Activated T-helper 2 cell treated with anti-CD3 and anti-CD28 coated beads, Interferon-gamma antibody, Interleukin-2, Interleukin-4, amounts not matched to agents 10 μg/mL and 5 μg/mL and 100 μg/mL, durations not matched to agents 14 hours and 24 hours and 36 hours (primary cell): ENCODE data around the gene ALKBH3. TPM values are rescaled to one million over a fixed set of nuclear protein-coding genes. Genes with fewer than 3 reads are reported as not detected.

ENCODE experiments used
- DNase-seq: peaks from one replicate; pipeline ENCODE4 v3.0.0; 2021; ENCODE audit warnings: low spot score
- H3K27ac Mint-ChIP-seq: one replicate; pipeline ENCODE4 v1.8.0; 2021; ENCODE audit warnings: mixed read lengths
- H3K27me3 Mint-ChIP-seq: one replicate; pipeline ENCODE4 v1.8.0; 2021; ENCODE audit warnings: low read depth, mixed read lengths
- H3K36me3 Mint-ChIP-seq: one replicate; pipeline ENCODE4 v1.8.0; 2021; ENCODE audit warnings: low read depth, mixed read lengths
- H3K4me1 Mint-ChIP-seq: one replicate; pipeline ENCODE4 v1.8.0; 2021; ENCODE audit warnings: low read depth, mixed read lengths
- H3K4me3 Mint-ChIP-seq: one replicate; pipeline ENCODE4 v1.8.0; 2021; ENCODE audit warnings: low read depth, mild to moderate bottlenecking, moderate library complexity, mixed read lengths
- H3K9me3 Mint-ChIP-seq: one replicate; pipeline ENCODE4 v1.8.0; 2021; ENCODE audit warnings: mixed read lengths
- intact Hi-C: fragments of 100-400 bp; cut with micrococcal nuclease; formaldehyde crosslinking; loops from one replicate; pipeline ENCODE4 v1.15.1; 2023
- total RNA-seq: library from RNA; stranded (reverse); gene quantifications from 2 replicates; pipeline ENCODE4 v1.2.3, GENCODE V29; 2022

The ALKBH3 gene
- total RNA-seq: 32.2 and 32.7 TPM in 2 replicates

DNA sequence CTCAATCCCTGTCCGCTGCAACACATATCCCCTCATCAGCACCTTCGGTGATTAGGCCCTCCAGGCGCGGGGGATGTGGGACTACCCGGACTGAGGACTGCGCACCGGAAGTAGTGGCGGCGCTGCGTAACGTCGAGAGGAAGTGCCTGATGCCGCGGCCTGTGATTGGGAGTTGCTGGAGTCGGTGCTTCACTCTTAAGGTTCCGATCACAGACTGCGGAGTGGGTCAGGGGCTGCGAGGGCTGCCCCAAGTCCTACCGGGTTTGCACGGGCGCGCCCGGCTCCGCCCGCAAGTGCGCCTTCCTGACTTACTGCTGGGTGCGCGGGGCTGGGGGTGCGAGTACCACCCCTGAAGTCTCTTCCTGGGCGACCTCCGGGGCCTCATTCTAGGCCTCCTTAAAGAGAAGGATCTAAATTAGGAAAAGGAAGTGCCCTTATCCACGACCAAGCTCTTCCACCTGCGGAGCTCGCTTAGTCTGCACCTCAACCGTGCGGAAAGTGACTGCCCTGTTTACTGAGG lies at the start of gene ALKBH3:
TSS of gene ALKBH3 (plus strand) at position 192 of the 520 bp plus-strand sequence. CDS start 1,822 bp downstream, outside the sequence.
- peak within 1 kb of the TSS; percentile 77 for H3K27ac Mint-ChIP-seq
- peak within 1 kb of the TSS; percentile 90 for H3K4me3 Mint-ChIP-seq
- H3K4me1 Mint-ChIP-seq: peaks cover 16% of the 10 kb centered on the region
- H3K36me3 Mint-ChIP-seq: peaks cover 38% of the 10 kb centered on the region
- peaks cover 8% of the 10 kb centered on the region for H3K27me3 Mint-ChIP-seq
- peak; percentile 85 for DNase-seq
- H3K9me3 Mint-ChIP-seq: peaks cover 11% of the 10 kb centered on the region
- intact Hi-C loops: loop anchor here (1.0 to 5.0 kb wide), 2 partner anchors 11 to 238 kb away; no protein-coding TSS in a partner anchor

DNA sequence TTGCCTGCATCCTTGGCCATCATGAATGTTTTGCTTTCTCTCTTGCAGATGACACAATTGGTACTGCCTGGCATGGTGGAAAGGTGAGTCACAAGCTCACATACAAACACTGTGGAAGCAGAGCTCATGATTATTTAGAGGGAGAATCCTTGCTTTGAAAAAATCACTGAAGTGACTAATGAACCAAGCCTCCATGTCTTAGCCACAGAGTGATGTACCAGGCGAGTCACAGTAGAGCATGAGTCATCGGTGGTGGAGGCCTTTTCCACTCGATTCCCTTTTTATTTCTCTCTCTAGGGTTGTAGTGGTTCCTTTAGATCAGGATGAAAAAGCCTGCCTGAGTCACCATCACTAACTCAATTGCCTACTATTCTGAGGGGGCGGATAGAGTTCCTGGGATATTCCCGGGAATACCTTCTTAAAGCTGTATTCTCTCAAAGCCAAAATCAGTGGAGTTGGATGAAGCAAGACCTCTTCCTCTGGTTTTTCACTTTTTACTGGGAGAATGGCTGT lies 49.6 kb upstream of the ALKBH3 start:
- intact Hi-C loops: loop anchor here (1.0 to 5.0 kb wide), 4 partner anchors 38 to 472 kb away; partner anchors contain the start of genes C11orf96 and TTC17

DNA sequence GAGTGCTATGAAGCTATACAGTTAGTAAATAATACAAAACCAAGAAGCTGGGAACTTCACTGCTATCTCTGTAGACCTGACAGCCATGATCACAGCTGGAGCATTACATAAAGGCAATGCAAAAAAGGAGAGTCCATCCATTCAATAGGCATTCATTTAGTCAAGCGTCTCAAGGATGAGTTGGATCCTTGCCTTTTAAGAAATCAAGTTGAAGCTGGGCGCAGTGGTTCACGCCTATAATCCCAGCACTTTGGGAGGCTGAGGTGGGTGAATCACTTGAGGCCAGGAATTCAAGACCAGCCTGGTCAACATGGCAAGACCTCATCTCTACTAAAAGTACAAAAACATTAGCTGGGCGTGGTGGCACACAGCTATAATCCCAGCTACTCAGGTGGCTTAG lies 48.1 kb upstream of the ALKBH3 start:
- Mint-ChIP-seq H3K9me3 (no peaks in the 10 kb centered on the region), H3K4me1 (peaks cover 17% of the 10 kb centered on the region), H3K27ac (no peak overlapping the region), H3K4me3 (no peak overlapping the region), H3K36me3 (peaks cover 19% of the 10 kb centered on the region), H3K27me3 (no peaks in the 10 kb centered on the region)
- intact Hi-C loops: loop anchor here (5.0 kb wide), 1 partner anchor 110 kb away; the partner anchor contains the start of gene C11orf96
- DNase-seq: no peak

More for the DNA sequence above, 49.6 kb upstream of the ALKBH3 start:
- peak overlapping the region; percentile 91 for H3K27ac Mint-ChIP-seq
- H3K4me1 Mint-ChIP-seq: peaks cover 16% of the 10 kb centered on the region
- H3K4me3 Mint-ChIP-seq: no peak overlapping the region
- no peaks in the 10 kb centered on the region for H3K9me3 Mint-ChIP-seq
- no peak for DNase-seq
- no peaks in the 10 kb centered on the region for H3K27me3 Mint-ChIP-seq
- H3K36me3 Mint-ChIP-seq: peaks cover 19% of the 10 kb centered on the region

DNA sequence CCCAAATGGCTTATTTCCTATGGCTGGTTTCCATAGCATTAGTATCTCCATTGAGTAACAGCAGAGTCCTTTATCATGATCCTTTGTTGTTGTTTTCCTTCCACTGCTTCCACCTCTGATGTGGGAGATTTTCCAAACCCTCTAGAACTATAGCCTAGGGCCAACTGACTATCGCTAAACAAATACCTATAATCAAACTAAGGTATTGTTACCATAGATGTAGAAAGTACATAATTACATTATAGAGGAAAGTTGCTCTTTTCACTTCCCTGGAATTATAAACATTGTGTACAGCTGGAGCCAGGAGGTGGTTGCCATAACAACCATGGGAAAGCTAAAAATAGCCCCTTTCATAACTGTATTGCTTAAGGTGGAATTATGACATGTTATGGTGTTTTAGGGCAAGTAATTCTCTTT lies 47.0 kb upstream of the ALKBH3 start:
- Mint-ChIP-seq H3K27me3 (no peaks in the 10 kb centered on the region), H3K27ac (no peak overlapping the region), H3K36me3 (peaks cover 22% of the 10 kb centered on the region), H3K4me1 (peaks cover 24% of the 10 kb centered on the region), H3K9me3 (no peaks in the 10 kb centered on the region), H3K4me3 (no peak overlapping the region)
- no peak for DNase-seq
- intact Hi-C loops: loop anchor here (5.0 kb wide), 1 partner anchor 109 kb away; the partner anchor contains the start of gene C11orf96

DNA sequence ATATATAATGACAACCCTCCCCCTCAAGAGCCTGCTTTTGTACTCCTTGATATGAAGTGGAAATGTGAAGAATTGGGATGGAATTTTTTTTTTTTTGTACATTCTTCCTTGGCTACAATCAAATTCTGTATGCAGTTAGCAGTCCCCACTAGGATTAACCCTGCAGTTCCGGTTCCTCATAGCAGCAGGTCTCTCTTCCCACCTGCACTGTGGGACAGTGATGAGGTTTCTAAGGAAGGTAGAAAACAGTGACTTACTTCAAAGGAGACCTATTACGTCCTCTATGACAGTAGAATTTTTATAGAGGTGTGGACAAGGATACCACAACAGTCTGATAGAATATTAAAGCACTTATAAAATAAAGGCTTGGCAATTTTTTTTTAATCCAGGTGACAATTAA lies 46.3 kb upstream of the ALKBH3 start:
- no peaks in the 10 kb centered on the region for H3K27me3 Mint-ChIP-seq
- intact Hi-C loops: loop anchor here (5.0 kb wide), 1 partner anchor 108 kb away; the partner anchor contains the start of gene C11orf96
- no peak for DNase-seq
- peaks cover 24% of the 10 kb centered on the region for H3K4me1 Mint-ChIP-seq
- H3K9me3 Mint-ChIP-seq: no peaks in the 10 kb centered on the region
- H3K4me3 Mint-ChIP-seq: no peak overlapping the region
- H3K36me3 Mint-ChIP-seq: peaks cover 25% of the 10 kb centered on the region
- no peak overlapping the region for H3K27ac Mint-ChIP-seq

DNA sequence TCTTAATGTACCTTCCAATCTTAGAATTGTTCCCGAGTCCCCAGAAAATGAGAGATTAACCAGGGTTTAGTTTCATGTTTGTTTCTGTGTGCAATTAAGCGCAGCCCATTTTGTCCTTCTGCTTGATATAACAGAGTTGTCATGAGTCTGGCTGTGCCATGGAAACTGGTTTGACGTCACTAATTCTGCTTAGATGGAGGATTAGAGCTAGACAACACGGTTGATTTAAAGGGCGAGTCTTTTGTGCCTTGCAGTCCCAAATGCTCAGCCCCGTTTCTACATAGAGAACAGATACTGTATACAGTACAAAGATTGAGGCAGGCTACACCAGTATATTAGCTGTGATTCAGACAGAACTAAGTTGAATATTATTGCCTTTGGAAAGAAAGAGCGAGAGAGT lies 45.5 kb upstream of the ALKBH3 start:
- intact Hi-C loops: no loop called here
- no peaks in the 10 kb centered on the region for H3K9me3 Mint-ChIP-seq
- DNase-seq: no peak
- peaks cover 24% of the 10 kb centered on the region for H3K4me1 Mint-ChIP-seq
- no peaks in the 10 kb centered on the region for H3K27me3 Mint-ChIP-seq
- H3K4me3 Mint-ChIP-seq: no peak overlapping the region
- peaks cover 27% of the 10 kb centered on the region for H3K36me3 Mint-ChIP-seq
- no peak overlapping the region for H3K27ac Mint-ChIP-seq

DNA sequence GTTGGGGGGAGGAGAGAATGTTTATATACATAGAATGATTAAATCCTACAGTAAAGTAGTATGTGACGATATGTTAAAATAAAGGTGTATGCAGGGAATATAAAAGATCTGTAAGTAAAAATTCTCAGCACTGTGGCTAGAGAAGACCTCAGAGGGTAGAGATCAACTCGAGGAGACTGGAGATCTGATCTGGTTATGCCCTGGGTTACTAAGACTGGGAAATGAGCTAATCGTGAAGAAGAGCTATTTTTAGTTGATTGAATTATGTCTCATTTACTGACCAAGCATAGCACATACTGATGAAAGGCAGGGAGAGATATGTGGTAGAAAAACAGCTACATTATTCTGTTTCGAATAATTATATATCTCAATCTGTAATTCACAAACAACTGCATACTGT lies 42.8 kb upstream of the ALKBH3 start:
- Mint-ChIP-seq H3K4me1 (peaks cover 12% of the 10 kb centered on the region), H3K4me3 (no peak overlapping the region), H3K36me3 (peaks cover 32% of the 10 kb centered on the region), H3K9me3 (no peaks in the 10 kb centered on the region), H3K27me3 (no peaks in the 10 kb centered on the region), H3K27ac (no peak overlapping the region)
- DNase-seq: no peak
- intact Hi-C loops: no loop called here

DNA sequence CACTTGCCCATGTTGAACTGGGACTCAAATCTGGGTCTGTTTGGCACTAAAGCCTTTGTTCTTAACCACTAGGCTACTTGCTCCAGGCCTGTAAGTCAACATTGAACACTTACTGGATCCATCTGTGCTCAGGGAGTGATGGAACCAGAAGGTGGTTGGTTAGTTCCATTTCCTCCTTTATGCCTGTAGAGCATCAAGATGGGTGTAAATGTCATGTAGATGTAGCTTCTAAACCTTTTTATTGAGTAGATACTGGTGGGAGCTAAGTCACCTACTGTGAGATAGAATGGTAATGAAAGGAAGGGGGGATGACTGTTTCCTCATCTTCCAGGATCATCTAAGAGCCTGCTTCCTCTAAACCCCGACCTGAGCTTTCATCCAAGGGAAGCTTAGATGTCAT lies 38.6 kb upstream of the ALKBH3 start:
- H3K4me3 Mint-ChIP-seq: no peak overlapping the region
- peaks cover 8% of the 10 kb centered on the region for H3K4me1 Mint-ChIP-seq
- no peak for DNase-seq
- intact Hi-C loops: no loop called here
- no peaks in the 10 kb centered on the region for H3K27me3 Mint-ChIP-seq
- H3K27ac Mint-ChIP-seq: no peak overlapping the region
- peaks cover 33% of the 10 kb centered on the region for H3K36me3 Mint-ChIP-seq
- no peaks in the 10 kb centered on the region for H3K9me3 Mint-ChIP-seq

DNA sequence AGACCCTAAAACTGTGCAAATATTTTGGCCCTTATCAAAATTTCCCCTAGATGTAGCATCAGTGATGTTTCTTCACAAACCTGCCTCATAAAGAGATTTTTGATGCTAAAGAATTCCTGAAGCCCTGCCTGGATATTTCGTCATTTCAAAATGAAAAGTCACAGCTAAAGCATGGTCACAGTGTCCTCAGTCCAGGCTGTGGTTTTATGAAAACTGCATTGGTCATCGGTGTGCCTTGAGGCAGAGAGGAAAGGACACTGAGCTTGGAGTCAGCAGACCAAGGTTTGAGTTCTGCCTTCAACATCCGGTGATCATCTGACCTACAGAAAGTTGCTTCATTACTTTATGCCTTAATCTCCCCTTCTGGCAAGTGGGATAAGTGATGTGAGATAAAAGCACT lies 34.8 kb upstream of the ALKBH3 start:
- peaks cover 19% of the 10 kb centered on the region for H3K36me3 Mint-ChIP-seq
- H3K4me3 Mint-ChIP-seq: no peak overlapping the region
- H3K27me3 Mint-ChIP-seq: no peaks in the 10 kb centered on the region
- H3K4me1 Mint-ChIP-seq: peaks cover 2% of the 10 kb centered on the region
- intact Hi-C loops: no loop called here
- no peaks in the 10 kb centered on the region for H3K9me3 Mint-ChIP-seq
- no peak for DNase-seq
- H3K27ac Mint-ChIP-seq: no peak overlapping the region

GRCh38 chr11:43852057-43852636 lies 28.5 kb upstream of the ALKBH3 start:
- peaks cover 2% of the 10 kb centered on the region for H3K4me1 Mint-ChIP-seq
- H3K27me3 Mint-ChIP-seq: no peaks in the 10 kb centered on the region
- DNase-seq: peak; percentile 43
- peaks cover 15% of the 10 kb centered on the region for H3K36me3 Mint-ChIP-seq
- intact Hi-C loops: loop anchor here (5.0 kb wide), 1 partner anchor 270 kb away; no protein-coding TSS in a partner anchor
- H3K9me3 Mint-ChIP-seq: no peaks in the 10 kb centered on the region
- H3K27ac Mint-ChIP-seq: no peak overlapping the region
- H3K4me3 Mint-ChIP-seq: no peak overlapping the region

- intact Hi-C loops: loop anchor here (5.0 kb wide), 1 partner anchor 271 kb away; no protein-coding TSS in a partner anchor
- H3K36me3 Mint-ChIP-seq: peaks cover 22% of the 10 kb centered on the region
Observed at GRCh38 chr11:43853781-43854180, 26.9 kb upstream of the ALKBH3 start.

DNA sequence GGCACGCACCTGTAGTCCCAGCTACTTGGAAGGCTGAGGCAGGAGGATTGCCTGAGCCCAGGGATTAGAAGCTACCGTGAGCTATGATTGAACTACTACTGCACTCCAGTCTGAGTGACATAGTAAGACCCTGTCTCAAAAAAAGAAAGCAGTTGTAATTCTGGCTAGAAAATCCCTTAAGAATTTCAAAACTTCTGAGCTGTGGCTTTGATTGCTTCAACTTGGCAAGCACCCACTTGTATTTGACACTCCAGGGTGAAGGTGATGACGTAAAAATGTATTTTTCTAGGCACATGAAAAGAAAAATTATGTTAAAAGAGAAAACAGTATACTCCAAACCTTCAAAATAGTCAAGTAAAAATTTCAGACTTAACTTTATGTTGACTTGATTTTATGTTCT lies 23.6 kb upstream of the ALKBH3 start:
- peaks cover 22% of the 10 kb centered on the region for H3K36me3 Mint-ChIP-seq
- H3K9me3 Mint-ChIP-seq: peaks cover 9% of the 10 kb centered on the region
- H3K4me3 Mint-ChIP-seq: no peak overlapping the region
- no peaks in the 10 kb centered on the region for H3K27me3 Mint-ChIP-seq
- H3K4me1 Mint-ChIP-seq: no peaks in the 10 kb centered on the region
- intact Hi-C loops: no loop called here
- DNase-seq: no peak
- no peak overlapping the region for H3K27ac Mint-ChIP-seq

More at GRCh38 chr11:43853781-43854180, 26.9 kb upstream of the ALKBH3 start:
- peaks cover 2% of the 10 kb centered on the region for H3K4me1 Mint-ChIP-seq
- no peaks in the 10 kb centered on the region for H3K9me3 Mint-ChIP-seq
- H3K27me3 Mint-ChIP-seq: no peaks in the 10 kb centered on the region
- no peak overlapping the region for H3K27ac Mint-ChIP-seq
- H3K4me3 Mint-ChIP-seq: no peak overlapping the region
- DNase-seq: no peak

DNA sequence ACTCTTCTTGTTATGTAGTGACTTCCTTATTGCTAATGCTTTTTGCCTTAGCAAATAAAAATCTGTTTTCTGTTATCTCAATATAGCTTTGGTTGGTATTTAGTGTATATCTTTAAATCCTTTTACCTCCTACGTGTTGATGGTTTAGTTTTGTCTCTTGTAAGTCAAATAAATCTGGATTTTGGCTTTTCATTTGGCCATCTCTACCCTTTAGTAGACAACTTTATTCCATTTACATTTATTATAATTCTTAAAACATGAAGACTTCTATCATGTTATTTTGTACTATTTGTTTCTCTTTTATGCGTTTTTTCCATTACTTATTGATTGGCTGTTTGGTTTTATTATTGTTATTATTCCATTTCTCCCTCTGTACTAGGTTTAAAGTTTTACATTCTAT lies 19.5 kb upstream of the ALKBH3 start:
- intact Hi-C loops: loop anchor here (10.0 kb wide), 1 partner anchor 334 kb away; no protein-coding TSS in a partner anchor
- Mint-ChIP-seq H3K9me3 (peaks cover 13% of the 10 kb centered on the region), H3K4me1 (no peaks in the 10 kb centered on the region)

More for the DNA sequence above, 19.5 kb upstream of the ALKBH3 start:
- DNase-seq: no peak
- H3K36me3 Mint-ChIP-seq: peaks cover 10% of the 10 kb centered on the region
- H3K4me3 Mint-ChIP-seq: no peak overlapping the region
- peaks cover 18% of the 10 kb centered on the region for H3K27me3 Mint-ChIP-seq
- no peak overlapping the region for H3K27ac Mint-ChIP-seq
